ENCODE data around the gene ITIH5.
A peak's percentile ranks its signal among the peaks of the same experiment; 100 is the strongest.
"Not testable (repeated sequence)": the region's sequence is repeated elsewhere in the genome, so short reads cannot be mapped to it uniquely, and the experiment has no call there.

ITIH5 gene

DNA sequence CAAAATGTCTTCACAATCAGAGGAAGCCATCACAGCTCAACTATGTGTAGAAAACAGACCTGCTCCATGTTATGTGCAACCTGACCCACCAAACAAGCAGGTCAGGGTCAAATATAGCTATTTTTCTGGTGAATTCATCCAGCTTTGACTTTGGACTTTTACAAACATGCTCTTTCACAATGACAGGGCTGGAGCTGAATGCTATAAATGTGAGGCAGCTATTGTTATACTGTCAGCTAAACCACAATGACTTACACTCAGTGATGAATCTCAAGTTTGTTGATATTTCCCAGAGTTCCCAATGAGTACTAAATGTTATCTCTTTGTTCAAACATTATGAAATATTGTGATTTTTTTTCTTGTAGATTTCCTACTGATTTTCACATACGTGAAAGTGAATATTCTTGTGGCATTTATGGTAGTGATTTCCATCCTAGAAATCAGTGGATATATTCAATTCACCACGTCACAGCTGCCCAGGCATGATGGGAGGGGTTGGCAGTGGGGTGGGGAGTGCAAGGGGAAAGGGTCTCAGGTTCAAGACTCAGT lies 33.9 kb upstream of the ITIH5 start:
- no peak for DNase-seq
- TF ChIP-seq POLR2A (IDR thresholded peaks at IDR 0.05; ENCODE audit: low read length) (no peak), GATA1 (IDR thresholded peaks at IDR 0.05; ENCODE audit: low read depth, low read length) (no peak)

DNA sequence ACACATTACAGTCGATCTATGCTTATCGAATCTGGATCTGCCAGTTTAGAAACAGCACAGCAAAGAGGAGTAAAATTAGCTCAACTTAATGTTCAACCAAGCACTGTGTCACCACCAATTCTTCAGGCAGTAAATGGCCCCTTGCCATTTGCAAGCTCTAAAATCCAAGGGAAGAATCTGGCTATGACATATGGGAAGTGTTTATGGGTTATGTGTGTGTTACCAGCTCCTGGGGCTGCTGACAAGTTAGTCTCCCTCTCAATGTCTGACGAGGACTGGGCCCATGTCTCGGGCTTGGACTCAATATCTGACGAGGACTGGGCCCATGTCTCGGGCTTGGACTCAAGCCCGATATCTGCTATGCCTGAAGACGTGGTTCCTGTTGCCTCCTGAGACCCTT lies 30.7 kb upstream of the ITIH5 start:
- TF ChIP-seq GATA1 (IDR thresholded peaks at IDR 0.05; ENCODE audit: low read depth, low read length) (no peak), POLR2A (IDR thresholded peaks at IDR 0.05; ENCODE audit: low read length) (no peak)
- no peak for DNase-seq

DNA sequence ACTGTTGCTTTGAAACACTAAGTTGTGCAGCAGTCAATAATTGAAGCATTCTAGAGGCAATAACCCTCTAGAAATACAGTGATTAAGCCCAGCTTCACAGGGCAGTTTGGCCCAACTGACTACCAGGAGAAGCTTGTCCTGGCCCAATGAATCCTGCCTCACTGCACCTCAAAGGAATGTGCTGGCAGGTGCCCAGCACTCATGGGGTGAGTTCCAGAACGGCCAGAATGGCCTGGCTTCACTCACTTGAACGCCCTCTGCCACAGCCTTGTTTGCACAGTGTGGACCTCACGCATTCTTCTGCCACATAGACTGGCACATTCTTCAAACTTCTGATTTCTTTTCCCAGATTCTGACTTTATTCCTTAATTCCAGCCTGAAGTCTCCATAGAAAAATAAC lies 29.8 kb upstream of the ITIH5 start:
- no peak for DNase-seq
- TF ChIP-seq GATA1 (IDR thresholded peaks at IDR 0.05; ENCODE audit: low read depth, low read length) (no peak), POLR2A (IDR thresholded peaks at IDR 0.05; ENCODE audit: low read length) (no peak)

DNA sequence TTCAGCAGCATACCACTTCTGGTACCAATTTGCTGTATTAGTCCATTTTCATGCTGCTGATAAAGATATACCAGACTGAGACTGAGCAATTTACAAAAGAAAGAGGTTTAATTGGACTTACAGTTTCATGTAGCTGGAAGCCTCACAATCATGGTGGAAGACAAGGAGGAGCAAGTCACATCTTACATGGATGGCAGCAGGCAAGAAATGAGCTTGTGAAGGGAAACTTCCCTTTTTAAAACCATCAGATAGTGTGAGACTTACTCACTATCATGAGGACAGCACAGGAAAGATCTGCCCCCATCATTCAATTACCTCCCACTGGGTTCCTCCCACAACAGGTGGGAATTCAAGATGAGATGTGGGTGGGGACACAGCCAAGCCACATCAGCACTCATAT lies 26.4 kb upstream of the ITIH5 start:
- not testable (repeated sequence) for DNase-seq

DNA sequence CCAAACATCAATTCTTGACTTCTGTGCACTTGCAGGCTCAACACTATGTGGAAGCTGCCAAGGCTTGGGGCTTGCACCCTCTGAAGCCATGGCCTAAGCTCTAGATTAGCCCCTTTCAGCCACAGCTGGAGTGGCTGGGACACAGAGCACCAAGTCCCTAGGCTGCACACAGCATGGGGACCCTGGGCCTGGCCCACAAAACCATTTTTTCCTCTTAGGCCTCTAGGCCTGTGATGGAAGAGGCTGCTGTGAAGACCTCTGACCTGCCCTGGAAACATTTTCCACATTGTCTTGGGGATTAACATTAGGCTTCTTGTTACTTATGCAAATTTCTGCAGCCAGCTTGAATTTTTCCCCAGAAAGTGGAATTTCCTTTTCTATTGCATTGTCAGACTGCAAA lies 25.6 kb upstream of the ITIH5 start:
- not testable (repeated sequence) for DNase-seq

DNA sequence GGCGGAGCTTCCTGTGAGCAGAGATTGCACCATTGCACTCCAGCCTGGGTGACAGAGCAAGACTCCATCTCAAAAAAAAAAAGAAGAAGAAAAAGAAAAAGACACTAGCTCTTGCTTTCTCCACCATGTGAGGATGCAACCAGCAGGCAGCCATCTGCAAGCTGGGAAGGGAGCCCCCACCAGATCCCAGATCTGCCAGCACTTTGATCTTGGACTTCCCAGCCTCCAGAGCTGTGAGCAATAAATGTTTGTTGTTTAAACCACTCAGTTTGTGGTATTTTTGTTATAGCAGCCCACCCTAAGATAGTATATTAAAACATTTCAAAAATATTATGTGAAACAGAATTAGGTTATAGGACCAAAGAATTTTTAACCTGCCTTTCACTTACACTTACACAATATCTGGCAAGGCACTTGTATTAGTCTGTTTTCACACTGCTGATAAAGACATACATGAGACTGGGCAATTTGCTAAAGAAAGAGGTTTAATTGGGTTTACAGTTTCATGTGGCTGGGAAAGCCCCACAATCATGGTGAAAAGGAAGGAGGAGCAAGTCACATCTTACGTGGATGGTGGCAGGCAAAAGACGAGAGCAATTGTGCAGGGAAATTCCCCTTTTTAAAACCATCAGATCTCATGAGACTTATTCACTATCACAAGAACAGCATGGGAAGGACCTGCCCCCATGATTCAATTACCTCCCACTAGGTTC lies 24.3 kb upstream of the ITIH5 start:
- DNase-seq, result not testable (repeated sequence)

DNA sequence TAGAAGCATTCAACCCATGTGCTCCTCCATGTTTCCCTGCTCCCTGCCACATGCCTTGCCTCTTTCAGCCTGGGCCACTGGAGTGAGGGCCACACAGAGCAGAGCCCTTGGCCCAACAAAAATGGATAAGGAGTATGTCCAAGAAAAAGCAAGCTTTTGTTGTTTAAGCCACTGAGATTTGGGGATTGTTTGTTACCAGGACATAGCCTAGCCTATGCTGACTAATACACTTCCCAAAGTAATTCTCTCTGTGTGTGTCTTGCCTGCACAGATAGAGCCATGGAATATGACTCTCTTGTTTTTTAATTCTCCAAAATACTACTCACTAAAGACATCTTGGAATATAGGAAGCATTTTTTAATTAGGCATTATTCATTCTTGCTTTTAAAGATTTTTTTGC lies 22.8 kb upstream of the ITIH5 start:
- TF ChIP-seq GATA1 (IDR thresholded peaks at IDR 0.05; ENCODE audit: low read depth, low read length) (no peak), POLR2A (IDR thresholded peaks at IDR 0.05; ENCODE audit: low read length) (no peak)
- no peak for DNase-seq

DNA sequence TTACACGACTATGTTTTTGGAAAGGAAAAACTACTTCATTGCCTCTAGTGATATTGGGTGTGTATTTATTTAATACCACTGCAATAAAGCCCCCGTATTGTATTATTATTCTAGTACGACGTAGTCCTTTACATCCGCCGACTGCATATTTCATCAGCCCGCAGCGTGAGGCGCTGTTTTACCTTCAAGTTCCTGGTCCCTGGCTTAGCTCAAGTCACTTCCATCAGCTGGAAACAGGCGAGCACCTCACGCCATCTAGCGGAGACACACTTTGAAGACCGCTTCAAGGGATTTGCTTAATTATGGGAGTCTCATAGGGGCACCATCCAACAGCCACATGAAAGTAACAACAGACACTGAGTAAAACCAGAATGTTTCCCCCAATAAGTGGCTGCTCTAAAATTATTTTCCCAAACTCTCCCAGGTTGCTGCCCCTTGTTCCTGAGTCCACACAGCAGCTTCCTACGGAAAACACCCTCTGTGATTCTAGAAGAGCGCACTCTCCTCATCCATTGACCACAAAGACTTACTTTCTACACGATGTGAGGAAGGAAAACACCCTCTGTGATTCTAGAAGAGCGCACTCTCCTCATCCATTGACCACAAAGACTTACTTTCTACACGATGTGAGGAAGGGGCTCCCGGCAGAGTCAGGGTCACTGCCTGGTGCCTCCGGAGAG lies 20.6 kb upstream of the ITIH5 start:
- DNase-seq, result peak; percentile 85 to 88
- no peak for TF ChIP-seq POLR2A (IDR thresholded peaks at IDR 0.05; ENCODE audit: low read length)
- no peak for TF ChIP-seq GATA1 (IDR thresholded peaks at IDR 0.05; ENCODE audit: low read depth, low read length)

DNA sequence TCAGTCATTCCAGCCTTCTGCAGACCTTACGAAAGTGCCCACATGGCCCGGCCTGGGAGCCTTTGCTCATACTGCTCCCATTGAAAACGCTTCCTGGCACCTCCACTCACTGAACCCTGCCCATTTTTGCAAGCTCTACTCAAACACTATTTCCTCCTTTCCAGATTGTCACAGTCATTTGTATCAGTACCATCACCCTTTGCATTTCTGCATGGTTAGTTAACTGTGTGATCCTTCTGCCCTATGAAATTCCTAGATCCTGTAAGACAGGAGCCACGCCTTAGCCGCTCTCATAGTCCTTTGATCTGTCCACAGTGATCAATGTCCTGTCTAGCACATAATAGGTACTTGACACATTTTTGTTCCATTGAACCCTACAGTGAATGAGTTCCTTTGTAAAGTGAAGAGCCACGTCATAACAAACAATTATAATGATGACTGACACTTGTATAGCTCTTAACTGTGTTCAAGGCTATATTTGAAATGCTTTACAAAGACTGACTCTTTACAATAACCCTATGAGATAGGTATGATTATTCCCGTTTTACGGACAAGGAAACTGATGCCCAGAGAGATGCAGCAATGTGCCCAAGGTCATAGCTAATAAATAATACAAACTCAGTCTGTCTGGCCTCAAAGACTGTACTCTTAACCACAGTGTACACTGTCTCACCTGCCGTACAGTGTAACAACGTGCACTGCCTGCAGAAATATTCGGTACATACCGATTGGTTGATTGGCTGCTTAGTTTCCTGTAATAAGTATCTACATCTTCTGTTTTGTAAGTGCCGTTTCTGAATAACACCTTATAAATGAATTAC lies 19.8 kb upstream of the ITIH5 start:
- no peak for TF ChIP-seq POLR2A (IDR thresholded peaks at IDR 0.05; ENCODE audit: low read length)
- TF ChIP-seq GATA1 (IDR thresholded peaks at IDR 0.05; ENCODE audit: low read depth, low read length), result no peak
- no peak for DNase-seq

DNA sequence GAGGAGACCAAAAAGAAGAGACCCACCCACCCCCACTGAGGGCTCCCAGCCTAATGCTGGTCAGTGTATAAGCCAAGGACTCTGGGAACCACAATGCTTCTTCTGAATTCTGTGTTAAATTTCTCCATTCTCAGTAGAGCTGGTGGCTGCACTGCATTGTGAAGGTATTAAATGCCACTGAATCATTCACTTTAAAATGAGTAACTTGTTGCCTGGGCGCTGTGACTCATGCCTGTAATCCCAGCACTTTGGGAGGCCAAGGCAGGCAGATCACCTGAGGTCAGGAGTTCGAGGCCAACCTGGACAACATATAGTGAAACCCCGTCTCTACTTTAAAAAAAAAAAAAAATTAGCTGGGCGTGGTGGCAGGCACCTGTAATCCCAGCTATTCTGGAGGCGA lies 13.3 kb upstream of the ITIH5 start:
- not testable (repeated sequence) for DNase-seq

DNA sequence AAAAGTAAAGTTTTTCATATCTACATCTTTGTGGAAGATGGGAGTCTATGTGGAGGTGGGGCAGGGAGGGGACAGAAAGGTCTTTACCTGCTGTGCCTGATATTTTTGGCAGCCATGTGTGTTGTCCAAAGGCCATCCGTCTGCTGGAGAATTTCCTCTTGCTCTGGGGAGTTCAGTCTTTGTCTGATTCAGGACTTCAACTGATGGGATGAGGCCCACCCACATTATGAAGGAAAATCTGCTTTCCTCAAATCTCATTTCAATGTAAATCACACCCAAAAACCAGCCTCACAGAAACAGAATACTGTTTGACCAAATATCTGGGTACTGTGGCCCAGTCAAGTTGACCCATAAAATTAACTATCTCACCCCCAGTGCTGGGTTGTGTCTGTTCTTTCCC lies 12.5 kb upstream of the ITIH5 start:
- DNase-seq, result no peak
- TF ChIP-seq GATA1 (IDR thresholded peaks at IDR 0.05; ENCODE audit: low read depth, low read length) (no peak), POLR2A (IDR thresholded peaks at IDR 0.05; ENCODE audit: low read length) (no peak)

DNA sequence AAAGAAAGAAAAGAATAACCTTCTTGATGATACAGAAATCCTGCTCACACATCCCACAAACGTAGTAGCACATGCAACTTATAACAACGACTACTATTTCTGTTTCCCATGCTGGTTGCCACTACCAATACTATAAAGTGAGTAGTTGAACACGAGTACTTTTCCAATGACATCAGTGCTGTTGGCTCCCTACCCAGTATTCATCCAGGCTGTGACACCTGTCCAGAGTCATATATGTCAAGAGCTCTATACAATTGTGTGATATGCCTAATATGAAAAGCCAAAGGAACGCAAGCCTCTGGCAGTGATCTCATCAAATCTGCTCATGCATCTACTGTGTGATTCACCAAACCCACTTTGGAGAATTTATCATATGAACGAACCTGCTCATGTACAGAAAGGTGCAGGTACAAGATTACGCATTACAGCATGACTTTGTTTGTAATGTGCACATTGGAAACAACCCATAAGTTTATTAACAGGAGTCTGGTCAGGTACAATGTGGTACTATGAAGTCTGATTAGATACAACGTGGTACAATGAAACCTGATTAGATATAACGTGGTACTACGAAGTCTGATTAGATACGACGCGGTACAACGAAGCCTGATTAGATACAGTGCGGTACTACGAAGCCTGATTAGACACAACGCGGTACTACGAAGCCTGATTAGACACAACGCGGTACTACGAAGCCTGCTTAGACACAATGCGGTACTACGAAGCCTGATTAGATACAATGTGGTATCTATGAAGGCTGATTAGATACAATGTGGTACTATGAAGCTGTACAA lies 5.8 kb upstream of the ITIH5 start:
- TF ChIP-seq GATA1 (IDR thresholded peaks at IDR 0.05; ENCODE audit: low read depth, low read length) (no peak), POLR2A (IDR thresholded peaks at IDR 0.05; ENCODE audit: low read length) (no peak)
- DNase-seq, result no peak

DNA sequence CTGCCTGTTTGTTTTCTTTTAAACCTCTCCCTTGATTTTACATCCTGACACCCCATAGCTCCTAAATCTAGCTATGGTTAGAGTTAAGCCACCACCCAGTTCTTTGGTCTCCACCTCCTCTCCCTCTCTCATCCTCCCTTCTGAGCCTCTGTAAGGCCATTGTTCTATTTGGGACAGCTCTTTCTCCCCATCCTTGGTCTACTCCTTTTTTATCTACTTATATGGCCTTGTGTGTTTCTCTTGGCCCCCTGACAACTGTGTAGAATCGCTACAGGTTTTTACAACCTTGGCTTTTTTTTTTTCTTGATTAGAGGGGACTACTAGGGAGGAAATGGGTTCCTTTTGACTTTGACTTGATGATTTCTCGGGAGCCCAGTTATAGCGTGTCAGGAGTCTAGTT lies 3.4 kb upstream of the ITIH5 start:
- no peak for TF ChIP-seq POLR2A (IDR thresholded peaks at IDR 0.05; ENCODE audit: low read length)
- TF ChIP-seq GATA1 (IDR thresholded peaks at IDR 0.05; ENCODE audit: low read depth, low read length), result no peak
- DNase-seq, result no peak
